Bronchial epithelial cell (primary cell): ENCODE results near the gene CORIN. TPM values are rescaled to one million over a fixed set of nuclear protein-coding genes. Genes with fewer than 3 reads are reported as not detected.
"Not testable (repeated sequence)": the region's sequence is repeated elsewhere in the genome, so short reads cannot be mapped to it uniquely, and the experiment has no call there.

Experiments
- DNase-seq: peaks from one replicate; pipeline ENCODE4 v3.0.0-alpha.2; 2010; ENCODE audit warnings: low read depth
- FAIRE-seq: peaks from 2 replicates; lab custom pipeline; 2011; peaks lifted over from hg19 to GRCh38; lab: Jason Lieb, UNC
- H3K27me3 ChIP-seq: 2 replicates; pipeline ENCODE4 v1.5.1; 2011; ENCODE audit warnings: low read length; ENCODE audit not compliant: control insufficient read depth, insufficient read depth
- H3K36me3 ChIP-seq: 2 replicates; pipeline ENCODE4 v1.5.1; 2011; ENCODE audit warnings: low read length; ENCODE audit not compliant: control insufficient read depth, insufficient read depth
- H3K4me3 ChIP-seq: 2 replicates; pipeline ENCODE4 v1.5.1; 2011; ENCODE audit warnings: mild to moderate bottlenecking, low read depth, low read length, control low read depth
- CTCF ChIP-seq: IDR thresholded peaks from 2 replicates; pipeline ENCODE4 v1.5.1; 2011; ENCODE audit warnings: mild to moderate bottlenecking, moderate library complexity, low read length, control low read depth, inconsistent platforms; ENCODE audit not compliant: insufficient read depth, severe bottlenecking
- total RNA-seq: library from RNA; depleted of rRNA; stranded (reverse); fragments of >200 nt; gene quantifications from 2 replicates; pipeline ENCODE4 v1.2.1, GENCODE V29; 2014

CORIN gene
- total RNA-seq, 1 donor from 2014 or later: 0.26 TPM

- FAIRE-seq (no peak), DNase-seq (no peak)
- H3K36me3 ChIP-seq: no peaks in the 10 kb centered on the region
- H3K4me3 ChIP-seq: no peak overlapping the region
- TF ChIP-seq CTCF: no peak
- H3K27me3 ChIP-seq: peaks cover 2% of the 10 kb centered on the region
These were observed 143.5 kb downstream of the CORIN start for GRCh38 chr4:47694322-47694721.

GRCh38 chr4:47692691-47693090 is 145.2 kb downstream of the CORIN start:
- DNase-seq (no peak), FAIRE-seq (no peak)
- no peaks in the 10 kb centered on the region for H3K36me3 ChIP-seq
- H3K27me3 ChIP-seq: peaks cover 2% of the 10 kb centered on the region
- no peak overlapping the region for H3K4me3 ChIP-seq
- TF ChIP-seq CTCF: no peak

- DNase-seq, FAIRE-seq, H3K36me3 ChIP-seq, H3K4me3 ChIP-seq, H3K27me3 ChIP-seq: not testable (repeated sequence)
These were observed 146.0 kb downstream of the CORIN start for GRCh38 chr4:47691757-47692383.

DNA sequence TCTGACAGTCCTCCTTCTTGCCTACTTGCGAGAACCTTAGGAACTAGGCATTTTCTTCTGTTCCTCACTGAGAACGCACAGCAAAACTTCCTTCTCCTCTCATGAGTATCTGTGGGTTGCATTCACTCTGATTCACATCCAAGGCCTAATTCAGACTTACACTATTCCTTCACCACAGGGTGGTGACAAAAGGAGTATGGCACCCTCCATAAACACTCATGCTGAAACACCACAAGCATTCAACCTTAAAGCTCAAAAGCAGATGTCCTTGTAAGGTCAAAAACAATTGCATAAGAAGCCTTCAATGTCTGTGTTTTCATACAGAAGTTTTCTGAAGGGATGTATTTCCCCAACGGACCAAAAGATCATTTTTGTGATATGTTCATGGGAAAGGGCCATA is 147.3 kb downstream of the CORIN start:
- no peak for DNase-seq
- TF ChIP-seq CTCF: no peak
- FAIRE-seq: no peak

DNA sequence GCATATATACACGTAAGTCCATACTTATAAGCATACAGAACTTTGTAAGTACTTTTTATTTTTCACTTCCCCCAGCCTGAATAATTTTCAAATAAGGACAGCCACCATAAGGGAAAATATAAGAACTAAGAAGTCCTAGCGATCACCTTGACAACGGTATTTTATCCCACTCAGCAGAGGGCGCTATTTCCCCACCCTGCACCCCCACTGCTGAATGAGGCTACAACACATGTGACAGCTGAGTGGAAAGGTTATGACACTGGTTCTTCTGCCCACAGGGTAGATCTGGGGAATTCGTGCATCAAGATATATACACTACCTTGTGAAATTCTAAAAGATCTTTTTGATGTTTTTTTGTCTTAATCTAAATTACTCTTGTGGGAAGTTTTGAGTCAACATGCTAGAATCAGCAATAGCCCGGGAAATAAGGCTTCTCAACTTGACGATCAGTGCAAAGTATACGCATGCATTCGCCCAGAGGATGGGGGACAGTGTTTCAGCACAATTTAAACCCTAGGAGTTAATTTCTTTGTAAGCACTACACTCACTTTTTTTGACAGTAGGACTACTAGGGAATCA is 151.5 kb downstream of the CORIN start:
- DNase-seq (peak; percentile 51), FAIRE-seq (no peak)
- Histone ChIP-seq H3K27me3 (no peaks in the 10 kb centered on the region), H3K36me3 (no peaks in the 10 kb centered on the region), H3K4me3 (no peak overlapping the region)
- TF ChIP-seq CTCF: peak; percentile 76

More for the DNA sequence above, 147.3 kb downstream of the CORIN start:
- H3K36me3 ChIP-seq: no peaks in the 10 kb centered on the region
- no peak overlapping the region for H3K4me3 ChIP-seq
- peaks cover 2% of the 10 kb centered on the region for H3K27me3 ChIP-seq

- Histone ChIP-seq H3K27me3 (no peaks in the 10 kb centered on the region), H3K4me3 (no peak overlapping the region), H3K36me3 (no peaks in the 10 kb centered on the region)
- FAIRE-seq: no peak
- TF ChIP-seq CTCF: no peak
- DNase-seq: no peak
These were observed 162.1 kb downstream of the CORIN start for GRCh38 chr4:47675806-47676205.
